Gastrocnemius medialis (tissue), 4 donors: Measurements from ENCODE around the gene NOXA1.

Source experiments
- POLR2A ChIP-seq, 2 donors: fragments of 450-650 bp; IDR thresholded peaks; one replicate each; pipeline ENCODE4 v1.6.1; 2017; ENCODE audit warnings: antibody characterized with exemption in 2 of 2, mild to moderate bottlenecking in 2 of 2, moderate library complexity in 2 of 2
- TF ChIP-seq, protein P1 (sequence below), 5 experiments: fragments of 450-650 bp in 3 of 5; fragments of 200-600 bp in 2 of 5; sonication (generic) in 2 of 5; IDR thresholded peaks in 4 of 5; conservative IDR thresholded peaks in 1 of 5; 1 replicate in 4 of 5; 2 replicates in 1 of 5; pipeline ENCODE4 v1.5.1; 2016 to 2019; ENCODE audit warnings: antibody characterized with exemption in 5 of 5, mild to moderate bottlenecking in 3 of 5, moderate library complexity in 3 of 5

DNA sequence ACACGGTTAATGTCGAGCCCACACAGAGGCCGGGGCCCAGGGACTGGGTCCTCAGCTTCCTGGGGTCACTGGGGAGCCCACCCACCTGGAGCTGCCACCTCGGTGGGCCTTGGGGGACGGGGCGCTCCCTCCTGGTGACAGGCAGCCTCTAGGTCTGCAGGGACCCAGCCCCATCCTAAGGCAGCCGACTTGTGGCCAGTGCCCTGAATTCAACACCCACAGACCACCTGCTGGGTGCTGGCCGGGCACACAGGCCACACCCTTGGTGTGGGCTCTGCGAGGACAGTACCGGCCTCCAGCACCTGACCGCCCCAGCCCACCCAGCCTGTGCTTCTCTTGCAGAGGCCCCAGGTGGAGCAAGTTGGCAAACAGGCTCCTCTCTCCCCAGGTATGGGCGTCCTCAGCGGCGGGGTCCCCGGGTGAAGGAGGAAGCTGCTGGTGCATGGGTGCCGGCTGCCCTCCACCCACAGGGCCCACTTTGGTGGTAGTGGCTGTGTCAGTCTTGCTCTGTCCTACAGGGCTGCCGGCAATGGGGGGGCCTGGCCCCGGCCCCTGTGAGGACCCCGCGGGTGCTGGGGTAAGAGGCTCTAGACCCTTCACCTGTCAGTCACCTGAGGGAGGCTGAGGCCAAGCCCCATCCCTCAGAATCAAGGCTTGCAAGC is 9.6 kb downstream of the NOXA1 start:
- TF ChIP-seq, protein P1, sequence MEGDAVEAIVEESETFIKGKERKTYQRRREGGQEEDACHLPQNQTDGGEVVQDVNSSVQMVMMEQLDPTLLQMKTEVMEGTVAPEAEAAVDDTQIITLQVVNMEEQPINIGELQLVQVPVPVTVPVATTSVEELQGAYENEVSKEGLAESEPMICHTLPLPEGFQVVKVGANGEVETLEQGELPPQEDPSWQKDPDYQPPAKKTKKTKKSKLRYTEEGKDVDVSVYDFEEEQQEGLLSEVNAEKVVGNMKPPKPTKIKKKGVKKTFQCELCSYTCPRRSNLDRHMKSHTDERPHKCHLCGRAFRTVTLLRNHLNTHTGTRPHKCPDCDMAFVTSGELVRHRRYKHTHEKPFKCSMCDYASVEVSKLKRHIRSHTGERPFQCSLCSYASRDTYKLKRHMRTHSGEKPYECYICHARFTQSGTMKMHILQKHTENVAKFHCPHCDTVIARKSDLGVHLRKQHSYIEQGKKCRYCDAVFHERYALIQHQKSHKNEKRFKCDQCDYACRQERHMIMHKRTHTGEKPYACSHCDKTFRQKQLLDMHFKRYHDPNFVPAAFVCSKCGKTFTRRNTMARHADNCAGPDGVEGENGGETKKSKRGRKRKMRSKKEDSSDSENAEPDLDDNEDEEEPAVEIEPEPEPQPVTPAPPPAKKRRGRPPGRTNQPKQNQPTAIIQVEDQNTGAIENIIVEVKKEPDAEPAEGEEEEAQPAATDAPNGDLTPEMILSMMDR (IDR thresholded peaks at IDR 0.05 in 4 of 5, conservative IDR thresholded peaks at IDR 0.05 in 1 of 5), result no peak
- TF ChIP-seq POLR2A (IDR thresholded peaks at IDR 0.05), result no peak
